Measurements from ENCODE around the gene RAB4A. TPM values are rescaled to one million over a fixed set of nuclear protein-coding genes. Genes with fewer than 3 reads are reported as not detected.

Gene RAB4A
- total RNA-seq, 1 experiment from 2014 or later: 66.7 TPM

DNA sequence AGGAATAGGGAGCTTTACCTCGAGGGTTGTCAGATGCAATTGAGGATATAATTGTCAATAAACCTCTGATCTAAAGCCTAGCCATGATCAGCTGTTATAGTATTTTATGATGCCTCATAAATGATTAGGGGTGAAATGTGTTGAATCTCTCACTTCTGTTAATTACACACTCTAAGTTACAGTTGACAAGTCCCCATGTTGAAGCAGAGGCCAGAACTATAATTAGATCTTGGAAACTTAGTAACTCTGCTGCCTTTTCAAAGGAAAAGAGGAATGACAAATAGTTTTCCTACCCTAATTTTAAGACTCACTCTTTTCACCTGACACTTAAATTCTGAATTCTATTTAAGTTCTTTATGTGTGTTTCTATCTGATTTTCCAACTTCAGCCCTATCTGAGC is 38.2 kb downstream of the RAB4A start:
- Mint-ChIP-seq H3K27ac (no peak overlapping the region; a peak in 1 of 7 replicates), H3K4me1 (no peaks in the 10 kb centered on the region), H3K27me3 (ENCODE audit: low read depth) (no peaks in the 10 kb centered on the region), H3K4me3 (no peak overlapping the region), H3K9me3 (no peaks in the 10 kb centered on the region), H3K36me3 (ENCODE audit: insufficient read depth in 1 of 3, low read depth in 3 of 3) (peaks cover 0 to 12% (median 9%) of the 10 kb centered on the region in 3 experiments; a peak in 4 of 7 replicates)
- no peak for DNase-seq
- H3K18ac ChIP-seq (ENCODE audit: insufficient read length, low read depth, low read length): no peak overlapping the region
- TF ChIP-seq, protein P1, sequence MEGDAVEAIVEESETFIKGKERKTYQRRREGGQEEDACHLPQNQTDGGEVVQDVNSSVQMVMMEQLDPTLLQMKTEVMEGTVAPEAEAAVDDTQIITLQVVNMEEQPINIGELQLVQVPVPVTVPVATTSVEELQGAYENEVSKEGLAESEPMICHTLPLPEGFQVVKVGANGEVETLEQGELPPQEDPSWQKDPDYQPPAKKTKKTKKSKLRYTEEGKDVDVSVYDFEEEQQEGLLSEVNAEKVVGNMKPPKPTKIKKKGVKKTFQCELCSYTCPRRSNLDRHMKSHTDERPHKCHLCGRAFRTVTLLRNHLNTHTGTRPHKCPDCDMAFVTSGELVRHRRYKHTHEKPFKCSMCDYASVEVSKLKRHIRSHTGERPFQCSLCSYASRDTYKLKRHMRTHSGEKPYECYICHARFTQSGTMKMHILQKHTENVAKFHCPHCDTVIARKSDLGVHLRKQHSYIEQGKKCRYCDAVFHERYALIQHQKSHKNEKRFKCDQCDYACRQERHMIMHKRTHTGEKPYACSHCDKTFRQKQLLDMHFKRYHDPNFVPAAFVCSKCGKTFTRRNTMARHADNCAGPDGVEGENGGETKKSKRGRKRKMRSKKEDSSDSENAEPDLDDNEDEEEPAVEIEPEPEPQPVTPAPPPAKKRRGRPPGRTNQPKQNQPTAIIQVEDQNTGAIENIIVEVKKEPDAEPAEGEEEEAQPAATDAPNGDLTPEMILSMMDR (conservative IDR thresholded peaks at IDR 0.05): no peak
- H3K4me2 ChIP-seq (ENCODE audit: insufficient read depth, insufficient read length, low read length): no peak overlapping the region
- H3K23me2 ChIP-seq (ENCODE audit: insufficient read length, low read depth, low read length, poor library complexity, severe bottlenecking): no peaks in the 10 kb centered on the region
- no peak overlapping the region for H3K14ac ChIP-seq (ENCODE audit: insufficient read depth, low read length)
- no peaks in the 10 kb centered on the region for H3K27me3 ChIP-seq (ENCODE audit: insufficient read depth, low read length)
- no peak overlapping the region for H2BK12ac ChIP-seq (ENCODE audit: insufficient read length, low read depth, low read length)
- no peak overlapping the region for H3K9ac ChIP-seq (ENCODE audit: extremely low read depth, insufficient read length, low read length)
- no peak overlapping the region for H4K5ac ChIP-seq (ENCODE audit: insufficient read length, low read depth, low read length)
- no peak overlapping the region for H2BK120ac ChIP-seq (ENCODE audit: low read depth, low read length, poor library complexity, severe bottlenecking)
- no peak overlapping the region for H4K91ac ChIP-seq (ENCODE audit: insufficient read length, low read depth, low read length)
- no peaks in the 10 kb centered on the region for H3K9me3 ChIP-seq (ENCODE audit: control insufficient read depth, low read depth, low read length)
- no peak overlapping the region for H3K23ac ChIP-seq (ENCODE audit: insufficient read length, low read depth, low read length)
- no peak overlapping the region for H2AFZ ChIP-seq (ENCODE audit: low read length)
- H4K20me1 ChIP-seq (ENCODE audit: control insufficient read depth, insufficient read depth, insufficient read length): no peaks in the 10 kb centered on the region
- no peaks in the 10 kb centered on the region for H3K79me2 ChIP-seq (ENCODE audit: insufficient read depth, low read length)
- H3K4ac ChIP-seq (ENCODE audit: low read depth, low read length): no peak overlapping the region
- H3K56ac ChIP-seq (ENCODE audit: insufficient read length, low read depth, low read length): no peak overlapping the region
- WGBS (ENCODE audit: extremely low coverage, insufficient read length, low lambda C conversion rate): no CpG with 5 or more reads among the region's 1 CpG
- H4K8ac ChIP-seq (replicated peaks; ENCODE audit: insufficient read length, low read depth, low read length): no peak overlapping the region
- H3K27ac ChIP-seq (ENCODE audit: insufficient read length, low read depth, low read length): no peak overlapping the region
- H3K79me1 ChIP-seq (ENCODE audit: insufficient read depth, low read depth, low read length, poor library complexity, severe bottlenecking): no peaks in the 10 kb centered on the region
- H2BK5ac ChIP-seq (ENCODE audit: insufficient read length, low read length): no peak overlapping the region
- H2BK15ac ChIP-seq (ENCODE audit: low read depth, low read length): no peak overlapping the region
- H3T11ph ChIP-seq (ENCODE audit: low read length): no peak overlapping the region
- no peak overlapping the region for H2AK5ac ChIP-seq (ENCODE audit: insufficient read length, low read length)
- H2BK20ac ChIP-seq (ENCODE audit: low read depth, low read length, poor library complexity, severe bottlenecking): no peak overlapping the region
- H3K4me1 ChIP-seq (ENCODE audit: insufficient read depth, low read length): no peaks in the 10 kb centered on the region
